GM12878 (cell line): ENCODE results near the gene ACADS. TPM values are rescaled to one million over a fixed set of nuclear protein-coding genes. Genes with fewer than 3 reads are reported as not detected.

Source experiments
- ATAC-seq: fragments of 200-7000 bp; cut with Tn5 transposase; 3 replicates; pipeline ENCODE4 v1.9.1; 2020; ENCODE audit warnings: mild to moderate bottlenecking, moderate library complexity
- BruUV-seq: library from RNA; stranded (reverse); fragments of 400-500 nt; replicated peaks from 2 replicates; lab custom pipeline; 2021; lab: Mats Ljungman, UMichigan
- CTCF ChIA-PET: fragments of 300-600 bp; sonication (Branson Sonifier 250); formaldehyde crosslinking; extraction: SDS; loops from one replicate; lab custom pipeline; 2021; ENCODE audit warnings: inconsistent platforms; lab: Yijun Ruan, JAX
- POLR2A ChIA-PET: fragments of 350-600 bp; formaldehyde crosslinking; extraction: SDS; loops from one replicate; lab custom pipeline; 2021; ENCODE audit warnings: inconsistent platforms; lab: Charles Lee
- RAD21 ChIA-PET: fragments of 300-600 bp; sonication (Branson Sonifier 250); formaldehyde crosslinking; loops from one replicate; lab custom pipeline; 2023; ENCODE audit warnings: antibody characterized with exemption; ENCODE audit not compliant: unreplicated experiment; lab: Charles Lee
- SMC1A ChIA-PET: fragments of 300-600 bp; sonication (Branson Sonifier 250); formaldehyde crosslinking; loops from one replicate; lab custom pipeline; 2023; ENCODE audit not compliant: unreplicated experiment, uncharacterized antibody; lab: Charles Lee
- DNase-seq: peaks from one replicate; pipeline ENCODE4 v3.0.0-alpha.2; 2011; ENCODE audit warnings: low read depth, low spot score
- FAIRE-seq: peaks from 3 replicates; lab custom pipeline; 2011; peaks lifted over from hg19 to GRCh38; lab: Jason Lieb, UNC
- H2AFZ ChIP-seq: 2 replicates; pipeline ENCODE4 v1.6.0; 2011; ENCODE audit warnings: low read depth, low read length, control low read depth; ENCODE audit not compliant: control insufficient read depth
- H3K27ac ChIP-seq: 2 replicates; pipeline ENCODE4 v1.5.1; 2011; ENCODE audit warnings: control low read depth; ENCODE audit not compliant: control insufficient read depth, insufficient read depth
- H3K27me3 ChIP-seq, 2 experiments: replicated peaks in 1 of 2; 2 replicates each; pipeline versions ENCODE4 v1.6.0 to v1.6.1; 2011; ENCODE audit warnings: low read length in 1 of 2; ENCODE audit not compliant: control insufficient read depth in 2 of 2, insufficient read depth in 2 of 2
- H3K36me3 ChIP-seq, 2 experiments: 2 replicates each; pipeline ENCODE4 v1.5.1; 2011; ENCODE audit warnings: low read length in 1 of 2; ENCODE audit not compliant: control insufficient read depth in 2 of 2, insufficient read depth in 2 of 2
- H3K4me1 ChIP-seq: 2 replicates; pipeline ENCODE4 v1.6.1; 2011; ENCODE audit warnings: mild to moderate bottlenecking, low read length, moderate library complexity, mixed read lengths; ENCODE audit not compliant: control insufficient read depth, insufficient read depth
- H3K4me2 ChIP-seq: 2 replicates; pipeline ENCODE4 v1.6.0; 2011; ENCODE audit warnings: control low read depth; ENCODE audit not compliant: control insufficient read depth, insufficient read depth
- H3K4me3 ChIP-seq: fragments of 200-600 bp; sonication (generic); 2 replicates; pipeline ENCODE4 v1.5.1; 2016
- H3K79me2 ChIP-seq: 2 replicates; pipeline ENCODE4 v1.6.0; 2011; ENCODE audit warnings: low read length; ENCODE audit not compliant: control insufficient read depth, insufficient read depth
- H3K9ac ChIP-seq: 2 replicates; pipeline ENCODE4 v1.8.0; 2011; ENCODE audit warnings: low read length, control low read depth, mixed read lengths; ENCODE audit not compliant: control insufficient read depth, insufficient read depth
- H3K9me3 ChIP-seq: replicated peaks from 3 replicates; pipeline ENCODE4 v1.5.1; 2011; ENCODE audit warnings: mild to moderate bottlenecking, low read length; ENCODE audit not compliant: control insufficient read depth, insufficient read depth
- H4K20me1 ChIP-seq: 2 replicates; pipeline ENCODE4 v1.6.0; 2011; ENCODE audit not compliant: control insufficient read depth, insufficient read depth
- CEBPB ChIP-seq, 2 experiments: fragments of 150-350 bp in 1 of 2; IDR thresholded peaks; 2 replicates each; pipeline ENCODE4 v1.6.1; 2012 to 2014; ENCODE audit warnings: low read depth in 2 of 2, low read length in 2 of 2, borderline replicate concordance in 1 of 2, inconsistent platforms in 1 of 2
- EED ChIP-seq: sonication (generic); IDR thresholded peaks from 2 replicates; pipeline ENCODE4 v1.6.1; 2016; ENCODE audit warnings: antibody characterized with exemption, low read depth
- IKZF2 ChIP-seq, 2 experiments: fragments of 450-650 bp; IDR thresholded peaks; 2 replicates each; pipeline ENCODE4 v1.6.1; 2017; ENCODE audit warnings: mild to moderate bottlenecking in 2 of 2, moderate library complexity in 2 of 2
- NKRF ChIP-seq: fragments of 450-650 bp; conservative IDR thresholded peaks from 2 replicates; pipeline ENCODE4 v1.6.1; 2017; ENCODE audit warnings: mild to moderate bottlenecking, moderate library complexity
- RELB ChIP-seq: fragments of 450-650 bp; IDR thresholded peaks from 2 replicates; pipeline ENCODE4 v1.6.1; 2017; ENCODE audit warnings: low read depth, mild to moderate bottlenecking, moderate library complexity
- RFX5 ChIP-seq: IDR thresholded peaks from 2 replicates; pipeline ENCODE4 v1.6.1; 2011; ENCODE audit warnings: low read depth, low read length, improper control_type of control experiment
- RUNX3 ChIP-seq: IDR thresholded peaks from 2 replicates; pipeline ENCODE4 v1.6.1; 2012; ENCODE audit warnings: low read length, inconsistent platforms
- WRNIP1 ChIP-seq: IDR thresholded peaks from 2 replicates; pipeline ENCODE4 v1.6.1; 2011; ENCODE audit warnings: low read depth, low read length, improper control_type of control experiment, borderline replicate concordance
- ZNF217 ChIP-seq: fragments of 450-650 bp; IDR thresholded peaks from 2 replicates; pipeline ENCODE4 v1.6.1; 2017; ENCODE audit warnings: antibody characterized with exemption, mild to moderate bottlenecking
- WGBS: methylation state at CpG from one replicate; pipeline ENCODE4 v1.1.6; 2016; ENCODE audit warnings: low lambda C conversion rate; ENCODE audit not compliant: insufficient replicate concordance, insufficient coverage; ENCODE audit errors: missing lambda C conversion rate; 5-methylcytosine and 5-hydroxymethylcytosine counted together
- in situ Hi-C: fragments of 300-500 bp; cut with MboI; formaldehyde crosslinking; loops from 9 replicates; pipeline ENCODE4 v1.14.3; 2018; ENCODE audit warnings: mixed read lengths
- intact Hi-C: fragments of 100-400 bp; cut with micrococcal nuclease; formaldehyde crosslinking; loops from one replicate; pipeline ENCODE4 v1.14.2; 2022; ENCODE audit not compliant: unreplicated experiment
- polyA plus RNA-seq, 11 experiments: library from polyadenylated mRNA; depleted of rRNA in 4 of 11; unstranded in 6 of 11; stranded (reverse) in 5 of 11; fragments of >200 nt; fragmentation: Nextera tagmentation in 4 of 11; fragmentation: Illumina TruSeq in 1 of 11; extraction: Ambion mirVana in 4 of 11; extraction: Trizol in 1 of 11; gene quantifications; 1 replicate in 1 of 11; 2 replicates in 10 of 11; pipeline versions ENCODE4 v1.2.1 to v1.2.3, GENCODE V29; 2011 to 2016; ENCODE audit warnings: inconsistent platforms in 2 of 11, missing spikeins in 2 of 11, low read depth in 1 of 11
- total RNA-seq, 4 experiments: library from RNA; depleted of rRNA in 3 of 4; stranded (reverse); fragments of >200 nt in 3 of 4; fragmentation: Illumina TruSeq in 1 of 4; extraction: Trizol in 1 of 4; gene quantifications; 2 replicates each; pipeline versions ENCODE4 v1.2.1 to v1.2.3, GENCODE V29; 2013 to 2021

The ACADS gene
- total and polyA plus RNA-seq, 10 of the 15 experiments (the other 5 are each of a cell fraction or from before 2014, with no cell fraction given): 0.05 to 18.1 (median 10.2) TPM

- H3K4me1 ChIP-seq: peaks cover 50% of the 10 kb centered on the region
- peak overlapping the region; percentile 86 for H3K27ac ChIP-seq
- peak overlapping the region; percentile 32 for H3K4me2 ChIP-seq
- no peaks in the 10 kb centered on the region for H3K36me3 ChIP-seq
- ChIA-PET CTCF (interaction anchor here (0.6 to 24.8 kb wide), 10 partner anchors 9 to 292 kb away, joined by 3 to 454 read pairs (median 4); partner anchors contain the start of genes CABP1 and MLEC), RAD21 (interaction anchor here (1.4 to 7.1 kb wide), 7 partner anchors 9 to 175 kb away, joined by 4 to 77 read pairs (median 12); partner anchors contain the start of gene MLEC), SMC1A (interaction anchor here (0.7 to 18.2 kb wide), 9 partner anchors 10 to 97 kb away, joined by 3 to 149 read pairs (median 5); partner anchors contain the start of genes MLEC and POP5), POLR2A (interaction anchor here (0.7 to 5.4 kb wide), 8 partner anchors 8 to 212 kb away, joined by 3 to 46 read pairs (median 10); partner anchors contain the start of gene MLEC)
- FAIRE-seq (no peak), ATAC-seq (peak; percentile 37), DNase-seq (no peak)
- 32% methylated on average over 8 of the region's 8 CpGs for WGBS
- no peaks in the 10 kb centered on the region for H4K20me1 ChIP-seq
- peak; percentile 47; the same call in 1 of the 2 replicates for TF ChIP-seq RELB
- TF ChIP-seq ZNF217: 0 out of 2 replicates have a peak, but pooled peaks have one; percentile 81
- TF ChIP-seq NKRF: 0 out of 2 replicates have a peak, but pooled peaks have one; percentile 34
- TF ChIP-seq RFX5: no peak
- peak; percentile 6; the same call in 1 of the 2 replicates for TF ChIP-seq EED
- TF ChIP-seq IKZF2 (IDR thresholded peaks at IDR 0.05): peak; percentile 57 to 75; a peak in 3 of 4 replicates
- TF ChIP-seq CEBPB (IDR thresholded peaks at IDR 0.05; ENCODE audit: borderline replicate concordance in 1 of 2, low read depth in 2 of 2, low read length in 2 of 2): no peak
- TF ChIP-seq RUNX3: peak; percentile 54
- TF ChIP-seq WRNIP1: 0 out of 2 replicates have a peak, but pooled peaks have one; percentile 50
- H3K27me3 ChIP-seq: no peaks in the 10 kb centered on the region
- intact Hi-C loops: loop anchor here (1.0 kb wide), 1 partner anchor 8 kb away; no protein-coding TSS in a partner anchor
- in situ Hi-C loops: no loop called here
- BruUV-seq: no TSS peak
- H3K4me3 ChIP-seq: no peak overlapping the region
- H3K79me2 ChIP-seq: peaks cover 1% of the 10 kb centered on the region; the same call in 1 of the 2 replicates
- peak overlapping the region; percentile 43; the same call in 1 of the 2 replicates for H2AFZ ChIP-seq
- 0 out of 2 replicates have a peak overlapping the region, but pooled peaks have one; percentile 65 for H3K9ac ChIP-seq
- H3K9me3 ChIP-seq: no peaks in the 10 kb centered on the region
Observed at GRCh38 chr12:120678572-120678971, 47.1 kb upstream of the ACADS start.
